ENCODE results near the gene PTPN4. TPM values are rescaled to one million over a fixed set of nuclear protein-coding genes. Genes with fewer than 3 reads are reported as not detected.

PTPN4 gene
- total and polyA plus RNA-seq, 2 of the 13 experiments (the other 11 are each of a cell fraction or from before 2014, with no cell fraction given): 20.3 to 34.6 TPM

DNA sequence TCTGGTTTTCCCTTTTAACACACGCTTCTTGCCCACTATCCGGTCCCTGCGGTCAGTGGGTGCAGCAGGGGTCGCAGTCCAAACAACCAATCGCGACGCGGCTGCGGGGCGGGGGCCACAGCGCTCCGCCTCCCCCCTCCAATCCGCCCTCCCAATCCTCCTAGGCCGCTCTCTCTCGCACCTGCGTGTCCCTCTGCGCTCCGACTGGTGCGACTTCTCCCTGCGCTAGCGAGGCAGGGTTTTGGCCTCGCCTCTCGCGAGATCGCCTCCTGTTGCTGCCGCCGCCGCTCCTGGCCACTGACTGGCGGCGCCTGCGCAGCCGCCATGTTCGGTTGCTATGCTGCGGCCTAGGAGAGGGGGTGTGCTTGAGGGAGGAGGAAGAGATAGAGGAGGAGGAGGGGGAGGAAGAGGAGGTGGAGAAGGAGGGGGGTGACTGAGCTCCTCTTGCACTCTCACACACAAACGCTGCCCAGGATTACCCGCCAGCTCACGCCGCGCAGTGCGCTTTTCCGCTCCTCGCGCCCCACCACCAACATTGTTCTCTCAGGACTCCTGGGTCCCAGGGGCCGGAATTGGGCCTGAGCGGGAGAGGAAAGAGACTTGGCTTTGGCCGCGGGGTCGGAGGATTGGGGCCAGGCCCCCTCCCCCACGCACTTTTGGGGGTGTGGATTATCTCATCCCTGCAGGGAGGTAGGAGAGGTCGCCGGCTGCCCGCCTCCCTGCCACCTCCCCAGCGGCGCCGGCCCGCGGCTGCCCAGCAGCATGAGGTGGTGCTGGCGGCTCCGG, at the start of gene PTPN4 (continued):
- no peak for TF ChIP-seq HIC2 (CRISPR knock-in tag; IDR thresholded peaks at IDR 0.05; ENCODE audit: low read depth)
- TF ChIP-seq, protein P1, sequence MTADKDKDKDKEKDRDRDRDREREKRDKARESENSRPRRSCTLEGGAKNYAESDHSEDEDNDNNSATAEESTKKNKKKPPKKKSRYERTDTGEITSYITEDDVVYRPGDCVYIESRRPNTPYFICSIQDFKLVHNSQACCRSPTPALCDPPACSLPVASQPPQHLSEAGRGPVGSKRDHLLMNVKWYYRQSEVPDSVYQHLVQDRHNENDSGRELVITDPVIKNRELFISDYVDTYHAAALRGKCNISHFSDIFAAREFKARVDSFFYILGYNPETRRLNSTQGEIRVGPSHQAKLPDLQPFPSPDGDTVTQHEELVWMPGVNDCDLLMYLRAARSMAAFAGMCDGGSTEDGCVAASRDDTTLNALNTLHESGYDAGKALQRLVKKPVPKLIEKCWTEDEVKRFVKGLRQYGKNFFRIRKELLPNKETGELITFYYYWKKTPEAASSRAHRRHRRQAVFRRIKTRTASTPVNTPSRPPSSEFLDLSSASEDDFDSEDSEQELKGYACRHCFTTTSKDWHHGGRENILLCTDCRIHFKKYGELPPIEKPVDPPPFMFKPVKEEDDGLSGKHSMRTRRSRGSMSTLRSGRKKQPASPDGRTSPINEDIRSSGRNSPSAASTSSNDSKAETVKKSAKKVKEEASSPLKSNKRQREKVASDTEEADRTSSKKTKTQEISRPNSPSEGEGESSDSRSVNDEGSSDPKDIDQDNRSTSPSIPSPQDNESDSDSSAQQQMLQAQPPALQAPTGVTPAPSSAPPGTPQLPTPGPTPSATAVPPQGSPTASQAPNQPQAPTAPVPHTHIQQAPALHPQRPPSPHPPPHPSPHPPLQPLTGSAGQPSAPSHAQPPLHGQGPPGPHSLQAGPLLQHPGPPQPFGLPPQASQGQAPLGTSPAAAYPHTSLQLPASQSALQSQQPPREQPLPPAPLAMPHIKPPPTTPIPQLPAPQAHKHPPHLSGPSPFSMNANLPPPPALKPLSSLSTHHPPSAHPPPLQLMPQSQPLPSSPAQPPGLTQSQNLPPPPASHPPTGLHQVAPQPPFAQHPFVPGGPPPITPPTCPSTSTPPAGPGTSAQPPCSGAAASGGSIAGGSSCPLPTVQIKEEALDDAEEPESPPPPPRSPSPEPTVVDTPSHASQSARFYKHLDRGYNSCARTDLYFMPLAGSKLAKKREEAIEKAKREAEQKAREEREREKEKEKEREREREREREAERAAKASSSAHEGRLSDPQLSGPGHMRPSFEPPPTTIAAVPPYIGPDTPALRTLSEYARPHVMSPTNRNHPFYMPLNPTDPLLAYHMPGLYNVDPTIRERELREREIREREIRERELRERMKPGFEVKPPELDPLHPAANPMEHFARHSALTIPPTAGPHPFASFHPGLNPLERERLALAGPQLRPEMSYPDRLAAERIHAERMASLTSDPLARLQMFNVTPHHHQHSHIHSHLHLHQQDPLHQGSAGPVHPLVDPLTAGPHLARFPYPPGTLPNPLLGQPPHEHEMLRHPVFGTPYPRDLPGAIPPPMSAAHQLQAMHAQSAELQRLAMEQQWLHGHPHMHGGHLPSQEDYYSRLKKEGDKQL (CRISPR knock-in tag; IDR thresholded peaks at IDR 0.05; ENCODE audit: low read depth): peak; percentile 69; the same call in 1 of the 2 replicates
- TF ChIP-seq, protein P2, sequence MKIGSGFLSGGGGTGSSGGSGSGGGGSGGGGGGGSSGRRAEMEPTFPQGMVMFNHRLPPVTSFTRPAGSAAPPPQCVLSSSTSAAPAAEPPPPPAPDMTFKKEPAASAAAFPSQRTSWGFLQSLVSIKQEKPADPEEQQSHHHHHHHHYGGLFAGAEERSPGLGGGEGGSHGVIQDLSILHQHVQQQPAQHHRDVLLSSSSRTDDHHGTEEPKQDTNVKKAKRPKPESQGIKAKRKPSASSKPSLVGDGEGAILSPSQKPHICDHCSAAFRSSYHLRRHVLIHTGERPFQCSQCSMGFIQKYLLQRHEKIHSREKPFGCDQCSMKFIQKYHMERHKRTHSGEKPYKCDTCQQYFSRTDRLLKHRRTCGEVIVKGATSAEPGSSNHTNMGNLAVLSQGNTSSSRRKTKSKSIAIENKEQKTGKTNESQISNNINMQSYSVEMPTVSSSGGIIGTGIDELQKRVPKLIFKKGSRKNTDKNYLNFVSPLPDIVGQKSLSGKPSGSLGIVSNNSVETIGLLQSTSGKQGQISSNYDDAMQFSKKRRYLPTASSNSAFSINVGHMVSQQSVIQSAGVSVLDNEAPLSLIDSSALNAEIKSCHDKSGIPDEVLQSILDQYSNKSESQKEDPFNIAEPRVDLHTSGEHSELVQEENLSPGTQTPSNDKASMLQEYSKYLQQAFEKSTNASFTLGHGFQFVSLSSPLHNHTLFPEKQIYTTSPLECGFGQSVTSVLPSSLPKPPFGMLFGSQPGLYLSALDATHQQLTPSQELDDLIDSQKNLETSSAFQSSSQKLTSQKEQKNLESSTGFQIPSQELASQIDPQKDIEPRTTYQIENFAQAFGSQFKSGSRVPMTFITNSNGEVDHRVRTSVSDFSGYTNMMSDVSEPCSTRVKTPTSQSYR (CRISPR knock-in tag; IDR thresholded peaks at IDR 0.05; ENCODE audit: borderline replicate concordance): peak; percentile 82
- TF ChIP-seq IRF9 (CRISPR knock-in tag; IDR thresholded peaks at IDR 0.05; ENCODE audit: borderline replicate concordance): peak; percentile 29; the same call in 1 of the 2 replicates
- peak; percentile 79 for TF ChIP-seq ZNF124 (CRISPR knock-in tag; IDR thresholded peaks at IDR 0.05)
- TF ChIP-seq, protein P3, sequence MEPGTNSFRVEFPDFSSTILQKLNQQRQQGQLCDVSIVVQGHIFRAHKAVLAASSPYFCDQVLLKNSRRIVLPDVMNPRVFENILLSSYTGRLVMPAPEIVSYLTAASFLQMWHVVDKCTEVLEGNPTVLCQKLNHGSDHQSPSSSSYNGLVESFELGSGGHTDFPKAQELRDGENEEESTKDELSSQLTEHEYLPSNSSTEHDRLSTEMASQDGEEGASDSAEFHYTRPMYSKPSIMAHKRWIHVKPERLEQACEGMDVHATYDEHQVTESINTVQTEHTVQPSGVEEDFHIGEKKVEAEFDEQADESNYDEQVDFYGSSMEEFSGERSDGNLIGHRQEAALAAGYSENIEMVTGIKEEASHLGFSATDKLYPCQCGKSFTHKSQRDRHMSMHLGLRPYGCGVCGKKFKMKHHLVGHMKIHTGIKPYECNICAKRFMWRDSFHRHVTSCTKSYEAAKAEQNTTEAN (CRISPR knock-in tag; conservative IDR thresholded peaks at IDR 0.05): no peak; the same call in 1 of the 2 replicates
- peak; percentile 81 for TF ChIP-seq ZNF329 (CRISPR knock-in tag; IDR thresholded peaks at IDR 0.05; ENCODE audit: low read depth)
- no peak for TF ChIP-seq ATRX (CRISPR knock-in tag; IDR thresholded peaks at IDR 0.05; ENCODE audit: borderline replicate concordance)
- TF ChIP-seq CCDC6 (CRISPR knock-in tag; IDR thresholded peaks at IDR 0.05): peak; percentile 91
- peak; percentile 75; the same call in 1 of the 2 replicates for TF ChIP-seq ZNF878 (CRISPR knock-in tag; IDR thresholded peaks at IDR 0.05)
- TF ChIP-seq SAFB2 (CRISPR knock-in tag; IDR thresholded peaks at IDR 0.05; ENCODE audit: borderline replicate concordance, low read depth): peak; percentile 63
- TF ChIP-seq ZNF678 (CRISPR knock-in tag; IDR thresholded peaks at IDR 0.05): peak; percentile 77; the same call in 1 of the 2 replicates
- no peak for TF ChIP-seq MTF1 (CRISPR knock-in tag; IDR thresholded peaks at IDR 0.05)
- TF ChIP-seq FIP1L1 (IDR thresholded peaks at IDR 0.05; ENCODE audit: borderline replicate concordance, insufficient read depth, low read depth, low read length): peak; percentile 89; the same call in 1 of the 2 replicates

All from HepG2 (cell line).